ENCODE measurements around the gene TOX2.

Gene TOX2

DNA sequence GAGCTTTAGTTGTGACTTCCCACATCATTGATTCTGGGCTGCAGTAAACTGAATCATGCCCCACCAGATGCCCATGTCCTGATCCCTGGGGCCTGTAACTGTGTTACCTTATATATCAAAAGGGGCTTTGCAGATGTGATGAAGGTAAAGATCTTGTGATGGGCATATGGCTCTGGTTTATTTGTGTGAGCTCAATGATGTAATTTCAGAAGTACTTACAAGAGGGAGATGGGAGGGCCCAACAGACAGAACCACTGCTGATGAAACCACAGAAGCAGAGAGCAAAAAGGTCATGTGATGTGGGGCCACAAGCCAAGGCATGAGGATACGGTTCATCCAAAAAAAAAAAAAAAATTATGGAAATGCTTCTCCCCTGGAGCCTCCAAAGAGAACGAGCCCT is 118.7 kb downstream of the TOX2 start (continued):
- TF ChIP-seq EGR2 (tag by site-specific recombination; IDR thresholded peaks at IDR 0.05; ENCODE audit: low read depth) (no peak), ZNF311 (tag by site-specific recombination; IDR thresholded peaks at IDR 0.05; ENCODE audit: borderline replicate concordance) (no peak), GFI1B (tag by site-specific recombination; IDR thresholded peaks at IDR 0.05) (no peak), ZNF785 (tag by site-specific recombination; IDR thresholded peaks at IDR 0.05) (no peak), KLF16 (tag by site-specific recombination; IDR thresholded peaks at IDR 0.05) (peak; percentile 31; the same call in 1 of the 2 replicates), ZNF558 (tag by site-specific recombination; IDR thresholded peaks at IDR 0.05) (peak; percentile 25; the same call in 1 of the 2 replicates), ZNF174 (tag by site-specific recombination; IDR thresholded peaks at IDR 0.05) (no peak), ZSCAN5A (tag by site-specific recombination; IDR thresholded peaks at IDR 0.05) (no peak), ZNF184 (tag by site-specific recombination; IDR thresholded peaks at IDR 0.05) (no peak), ZBTB17 (tag by site-specific recombination; IDR thresholded peaks at IDR 0.05) (peak; percentile 27; the same call in 1 of the 2 replicates), ZNF223 (tag by site-specific recombination; IDR thresholded peaks at IDR 0.05) (no peak), SCRT2 (tag by site-specific recombination; IDR thresholded peaks at IDR 0.05) (no peak), ZNF600 (tag by site-specific recombination; IDR thresholded peaks at IDR 0.05) (no peak)
- TF ChIP-seq, protein P1, sequence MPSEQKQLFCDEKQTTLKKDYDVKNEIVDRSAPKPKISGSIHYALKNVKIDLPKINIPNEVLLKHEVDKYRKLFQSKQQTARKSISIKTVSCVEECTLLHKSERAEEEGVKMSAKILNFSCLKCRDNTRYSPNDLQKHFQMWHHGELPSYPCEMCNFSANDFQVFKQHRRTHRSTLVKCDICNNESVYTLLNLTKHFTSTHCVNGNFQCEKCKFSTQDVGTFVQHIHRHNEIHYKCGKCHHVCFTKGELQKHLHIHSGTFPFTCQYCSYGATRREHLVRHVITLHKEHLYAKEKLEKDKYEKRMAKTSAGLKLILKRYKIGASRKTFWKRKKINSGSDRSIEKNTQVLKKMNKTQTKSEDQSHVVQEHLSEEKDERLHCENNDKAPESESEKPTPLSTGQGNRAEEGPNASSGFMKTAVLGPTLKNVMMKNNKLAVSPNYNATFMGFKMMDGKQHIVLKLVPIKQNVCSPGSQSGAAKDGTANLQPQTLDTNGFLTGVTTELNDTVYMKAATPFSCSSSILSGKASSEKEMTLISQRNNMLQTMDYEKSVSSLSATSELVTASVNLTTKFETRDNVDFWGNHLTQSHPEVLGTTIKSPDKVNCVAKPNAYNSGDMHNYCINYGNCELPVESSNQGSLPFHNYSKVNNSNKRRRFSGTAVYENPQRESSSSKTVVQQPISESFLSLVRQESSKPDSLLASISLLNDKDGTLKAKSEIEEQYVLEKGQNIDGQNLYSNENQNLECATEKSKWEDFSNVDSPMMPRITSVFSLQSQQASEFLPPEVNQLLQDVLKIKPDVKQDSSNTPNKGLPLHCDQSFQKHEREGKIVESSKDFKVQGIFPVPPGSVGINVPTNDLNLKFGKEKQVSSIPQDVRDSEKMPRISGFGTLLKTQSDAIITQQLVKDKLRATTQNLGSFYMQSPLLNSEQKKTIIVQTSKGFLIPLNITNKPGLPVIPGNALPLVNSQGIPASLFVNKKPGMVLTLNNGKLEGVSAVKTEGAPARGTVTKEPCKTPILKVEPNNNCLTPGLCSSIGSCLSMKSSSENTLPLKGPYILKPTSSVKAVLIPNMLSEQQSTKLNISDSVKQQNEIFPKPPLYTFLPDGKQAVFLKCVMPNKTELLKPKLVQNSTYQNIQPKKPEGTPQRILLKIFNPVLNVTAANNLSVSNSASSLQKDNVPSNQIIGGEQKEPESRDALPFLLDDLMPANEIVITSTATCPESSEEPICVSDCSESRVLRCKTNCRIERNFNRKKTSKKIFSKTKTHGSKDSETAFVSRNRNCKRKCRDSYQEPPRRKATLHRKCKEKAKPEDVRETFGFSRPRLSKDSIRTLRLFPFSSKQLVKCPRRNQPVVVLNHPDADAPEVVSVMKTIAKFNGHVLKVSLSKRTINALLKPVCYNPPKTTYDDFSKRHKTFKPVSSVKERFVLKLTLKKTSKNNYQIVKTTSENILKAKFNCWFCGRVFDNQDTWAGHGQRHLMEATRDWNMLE (tag by site-specific recombination; conservative IDR thresholded peaks at IDR 0.05; ENCODE audit: low read depth): peak; percentile 47; the same call in 1 of the 2 replicates
- TF ChIP-seq, protein P2, sequence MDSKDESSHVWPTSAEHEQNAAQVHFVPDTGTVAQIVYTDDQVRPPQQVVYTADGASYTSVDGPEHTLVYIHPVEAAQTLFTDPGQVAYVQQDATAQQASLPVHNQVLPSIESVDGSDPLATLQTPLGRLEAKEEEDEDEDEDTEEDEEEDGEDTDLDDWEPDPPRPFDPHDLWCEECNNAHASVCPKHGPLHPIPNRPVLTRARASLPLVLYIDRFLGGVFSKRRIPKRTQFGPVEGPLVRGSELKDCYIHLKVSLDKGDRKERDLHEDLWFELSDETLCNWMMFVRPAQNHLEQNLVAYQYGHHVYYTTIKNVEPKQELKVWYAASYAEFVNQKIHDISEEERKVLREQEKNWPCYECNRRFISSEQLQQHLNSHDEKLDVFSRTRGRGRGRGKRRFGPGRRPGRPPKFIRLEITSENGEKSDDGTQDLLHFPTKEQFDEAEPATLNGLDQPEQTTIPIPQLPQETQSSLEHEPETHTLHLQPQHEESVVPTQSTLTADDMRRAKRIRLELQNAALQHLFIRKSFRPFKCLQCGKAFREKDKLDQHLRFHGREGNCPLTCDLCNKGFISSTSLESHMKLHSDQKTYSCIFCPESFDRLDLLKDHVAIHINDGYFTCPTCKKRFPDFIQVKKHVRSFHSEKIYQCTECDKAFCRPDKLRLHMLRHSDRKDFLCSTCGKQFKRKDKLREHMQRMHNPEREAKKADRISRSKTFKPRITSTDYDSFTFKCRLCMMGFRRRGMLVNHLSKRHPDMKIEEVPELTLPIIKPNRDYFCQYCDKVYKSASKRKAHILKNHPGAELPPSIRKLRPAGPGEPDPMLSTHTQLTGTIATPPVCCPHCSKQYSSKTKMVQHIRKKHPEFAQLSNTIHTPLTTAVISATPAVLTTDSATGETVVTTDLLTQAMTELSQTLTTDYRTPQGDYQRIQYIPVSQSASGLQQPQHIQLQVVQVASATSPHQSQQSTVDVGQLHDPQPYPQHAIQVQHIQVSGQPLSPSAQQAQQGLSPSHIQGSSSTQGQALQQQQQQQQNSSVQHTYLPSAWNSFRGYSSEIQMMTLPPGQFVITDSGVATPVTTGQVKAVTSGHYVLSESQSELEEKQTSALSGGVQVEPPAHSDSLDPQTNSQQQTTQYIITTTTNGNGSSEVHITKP (tag by site-specific recombination; IDR thresholded peaks at IDR 0.05): peak; percentile 90

DNA sequence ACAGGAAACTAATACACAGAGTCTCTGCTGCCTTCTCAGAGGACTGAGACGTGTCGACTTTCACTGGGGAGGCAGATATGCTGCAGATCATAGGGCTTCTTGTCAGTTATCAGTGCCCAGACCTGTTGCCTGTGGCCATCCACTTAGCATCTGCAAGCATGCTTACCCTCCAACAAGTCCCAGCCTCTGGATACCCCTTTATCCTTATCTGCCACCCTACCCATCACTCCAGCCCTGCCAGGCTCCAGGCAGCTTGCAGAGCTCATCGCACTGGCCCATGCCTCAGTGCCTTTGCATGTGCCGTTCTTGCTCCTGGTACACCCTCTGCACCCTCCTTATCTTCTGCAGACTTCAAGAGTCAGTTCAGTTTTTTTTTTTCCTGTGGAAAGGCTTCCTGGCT is 119.2 kb downstream of the TOX2 start:
- no peaks in the 10 kb centered on the region for H3K4me1 ChIP-seq (ENCODE audit: control insufficient read depth, insufficient read depth, low read length)
- H3K4me3 ChIP-seq (ENCODE audit: low read depth, low read length): no peak overlapping the region
- TF ChIP-seq SETDB1 (IDR thresholded peaks at IDR 0.05; ENCODE audit: insufficient read length, low read length) (peak; percentile 1), ZNF175 (tag by site-specific recombination; IDR thresholded peaks at IDR 0.05) (no peak), ZNF561 (tag by site-specific recombination; IDR thresholded peaks at IDR 0.05; ENCODE audit: borderline replicate concordance) (no peak), SCRT1 (tag by site-specific recombination; IDR thresholded peaks at IDR 0.05; ENCODE audit: borderline replicate concordance) (peak; percentile 21; the same call in 1 of the 2 replicates), SCRT2 (tag by site-specific recombination; IDR thresholded peaks at IDR 0.05) (peak; percentile 85), OVOL3 (tag by site-specific recombination; IDR thresholded peaks at IDR 0.05) (no peak), ZBTB48 (tag by site-specific recombination; IDR thresholded peaks at IDR 0.05) (no peak), ZNF623 (tag by site-specific recombination; IDR thresholded peaks at IDR 0.05) (peak; percentile 86)
- ChIA-PET CTCF (no interaction called here), POLR2A (no interaction called here)
- no peak overlapping the region for H3K27ac ChIP-seq (ENCODE audit: extremely low read depth, low read depth, low read length)
- no peaks in the 10 kb centered on the region for H3K36me3 ChIP-seq (ENCODE audit: control insufficient read depth in 2 of 2, insufficient read depth in 1 of 2, low read length in 2 of 2)
- no peaks in the 10 kb centered on the region for H3K9me3 ChIP-seq (ENCODE audit: control insufficient read depth, insufficient read depth, low read depth, low read length)

All from HEK293 (cell line).